ENCODE results near the gene RASIP1.

DNA sequence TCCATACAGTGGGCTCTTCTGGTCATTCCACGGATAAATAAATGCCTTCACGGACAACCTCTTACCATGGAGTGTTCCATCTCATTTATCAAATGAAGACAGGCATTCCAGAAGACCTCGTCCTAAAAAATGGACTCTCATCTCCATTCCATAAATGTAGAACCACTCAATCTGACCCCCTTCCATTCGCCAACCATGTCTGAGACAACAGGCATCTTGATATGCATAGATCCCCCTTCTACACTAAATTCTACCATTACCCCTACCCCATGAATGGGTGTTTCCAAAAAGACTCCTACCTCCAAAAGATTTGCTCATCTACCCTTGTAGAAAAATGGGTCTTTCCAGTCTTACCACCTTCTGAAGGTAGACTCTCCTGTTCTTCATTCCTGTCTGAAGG, 9.0 kb downstream of the RASIP1 start:
- TF ChIP-seq, protein P1, sequence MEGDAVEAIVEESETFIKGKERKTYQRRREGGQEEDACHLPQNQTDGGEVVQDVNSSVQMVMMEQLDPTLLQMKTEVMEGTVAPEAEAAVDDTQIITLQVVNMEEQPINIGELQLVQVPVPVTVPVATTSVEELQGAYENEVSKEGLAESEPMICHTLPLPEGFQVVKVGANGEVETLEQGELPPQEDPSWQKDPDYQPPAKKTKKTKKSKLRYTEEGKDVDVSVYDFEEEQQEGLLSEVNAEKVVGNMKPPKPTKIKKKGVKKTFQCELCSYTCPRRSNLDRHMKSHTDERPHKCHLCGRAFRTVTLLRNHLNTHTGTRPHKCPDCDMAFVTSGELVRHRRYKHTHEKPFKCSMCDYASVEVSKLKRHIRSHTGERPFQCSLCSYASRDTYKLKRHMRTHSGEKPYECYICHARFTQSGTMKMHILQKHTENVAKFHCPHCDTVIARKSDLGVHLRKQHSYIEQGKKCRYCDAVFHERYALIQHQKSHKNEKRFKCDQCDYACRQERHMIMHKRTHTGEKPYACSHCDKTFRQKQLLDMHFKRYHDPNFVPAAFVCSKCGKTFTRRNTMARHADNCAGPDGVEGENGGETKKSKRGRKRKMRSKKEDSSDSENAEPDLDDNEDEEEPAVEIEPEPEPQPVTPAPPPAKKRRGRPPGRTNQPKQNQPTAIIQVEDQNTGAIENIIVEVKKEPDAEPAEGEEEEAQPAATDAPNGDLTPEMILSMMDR (IDR thresholded peaks at IDR 0.05), result no peak
- no peak for TF ChIP-seq EZH2 (IDR thresholded peaks at IDR 0.05; ENCODE audit: borderline replicate concordance, insufficient read depth, low read depth, low read length, poor library complexity, severe bottlenecking)
